Measurements from ENCODE around the gene PTPN5.

DNA sequence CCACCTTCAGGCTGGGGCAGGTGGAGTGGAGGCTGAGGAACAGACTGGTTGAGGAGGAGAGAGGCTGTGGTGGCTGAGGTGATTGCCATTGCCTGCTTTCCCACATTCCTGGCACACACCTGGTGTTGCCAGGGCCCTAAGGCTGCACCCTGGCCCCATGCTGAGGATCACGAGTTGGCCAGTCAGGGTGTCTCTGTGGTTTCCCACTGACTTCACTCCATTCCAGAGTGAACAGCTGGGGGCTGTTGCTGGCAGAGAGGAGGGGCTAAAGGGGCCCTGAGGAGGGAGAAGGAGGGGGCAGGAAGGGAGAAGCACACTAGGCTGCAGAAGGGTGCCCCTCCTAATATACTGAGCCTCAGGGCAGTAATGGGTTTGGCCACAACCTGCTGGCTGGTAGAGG is 91.2 kb downstream of the PTPN5 start:
- TF ChIP-seq CTCF (IDR thresholded peaks at IDR 0.05) (no peak), POLR2A (IDR thresholded peaks at IDR 0.05) (no peak)

Measured in ovary (tissue), 3 donors.